Keratinocyte (primary cell): ENCODE data around the gene CCDC141.

Source experiments
- EZH2 ChIP-seq: IDR thresholded peaks from one replicate; pipeline ENCODE4 v1.6.1; 2012; ENCODE audit warnings: inconsistent platforms, mild to moderate bottlenecking, low read length, moderate library complexity
- TF ChIP-seq, protein P1 (sequence below), 3 experiments: IDR thresholded peaks in 1 of 3; conservative IDR thresholded peaks in 1 of 3; optimal IDR thresholded peaks in 1 of 3; 2 replicates in 2 of 3; 3 replicates in 1 of 3; pipeline versions ENCODE3 to v1.5.1; 2011; ENCODE audit warnings: low read length in 3 of 3, mild to moderate bottlenecking in 3 of 3, moderate library complexity in 2 of 3, control low read depth in 1 of 3, inconsistent platforms in 1 of 3; ENCODE audit not compliant: insufficient read depth in 2 of 3; ENCODE audit errors: extremely low read depth in 1 of 3

DNA sequence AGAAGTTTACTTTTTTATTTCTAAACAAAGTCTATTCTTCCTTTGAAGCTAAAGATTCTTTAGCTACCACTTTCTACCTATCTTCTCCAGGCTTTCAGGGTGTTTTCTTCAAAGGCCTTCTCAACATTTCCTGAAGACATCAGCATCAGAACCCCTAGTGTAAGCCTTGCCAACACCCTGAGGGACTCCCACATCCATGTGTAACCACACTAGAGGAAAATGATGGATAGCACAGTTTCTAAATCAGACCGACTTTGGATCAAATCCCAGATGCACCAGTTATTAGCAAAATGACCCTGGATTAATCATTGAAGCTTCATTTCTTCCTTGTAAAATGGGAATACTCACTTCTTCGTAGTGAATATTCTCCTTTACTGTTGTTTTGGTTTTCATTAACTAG is 238.0 kb downstream of the CCDC141 start:
- TF ChIP-seq, protein P1, sequence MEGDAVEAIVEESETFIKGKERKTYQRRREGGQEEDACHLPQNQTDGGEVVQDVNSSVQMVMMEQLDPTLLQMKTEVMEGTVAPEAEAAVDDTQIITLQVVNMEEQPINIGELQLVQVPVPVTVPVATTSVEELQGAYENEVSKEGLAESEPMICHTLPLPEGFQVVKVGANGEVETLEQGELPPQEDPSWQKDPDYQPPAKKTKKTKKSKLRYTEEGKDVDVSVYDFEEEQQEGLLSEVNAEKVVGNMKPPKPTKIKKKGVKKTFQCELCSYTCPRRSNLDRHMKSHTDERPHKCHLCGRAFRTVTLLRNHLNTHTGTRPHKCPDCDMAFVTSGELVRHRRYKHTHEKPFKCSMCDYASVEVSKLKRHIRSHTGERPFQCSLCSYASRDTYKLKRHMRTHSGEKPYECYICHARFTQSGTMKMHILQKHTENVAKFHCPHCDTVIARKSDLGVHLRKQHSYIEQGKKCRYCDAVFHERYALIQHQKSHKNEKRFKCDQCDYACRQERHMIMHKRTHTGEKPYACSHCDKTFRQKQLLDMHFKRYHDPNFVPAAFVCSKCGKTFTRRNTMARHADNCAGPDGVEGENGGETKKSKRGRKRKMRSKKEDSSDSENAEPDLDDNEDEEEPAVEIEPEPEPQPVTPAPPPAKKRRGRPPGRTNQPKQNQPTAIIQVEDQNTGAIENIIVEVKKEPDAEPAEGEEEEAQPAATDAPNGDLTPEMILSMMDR (optimal IDR thresholded peaks at IDR 0.05 in 1 of 3, IDR thresholded peaks at IDR 0.05 in 1 of 3, conservative IDR thresholded peaks at IDR 0.05 in 1 of 3; ENCODE audit: extremely low read depth in 1 of 3, insufficient read depth in 2 of 3, low read length in 3 of 3), result no peak
- no peak for TF ChIP-seq EZH2
